ENCODE measurements around the gene SEPTIN3.

The SEPTIN3 gene

DNA sequence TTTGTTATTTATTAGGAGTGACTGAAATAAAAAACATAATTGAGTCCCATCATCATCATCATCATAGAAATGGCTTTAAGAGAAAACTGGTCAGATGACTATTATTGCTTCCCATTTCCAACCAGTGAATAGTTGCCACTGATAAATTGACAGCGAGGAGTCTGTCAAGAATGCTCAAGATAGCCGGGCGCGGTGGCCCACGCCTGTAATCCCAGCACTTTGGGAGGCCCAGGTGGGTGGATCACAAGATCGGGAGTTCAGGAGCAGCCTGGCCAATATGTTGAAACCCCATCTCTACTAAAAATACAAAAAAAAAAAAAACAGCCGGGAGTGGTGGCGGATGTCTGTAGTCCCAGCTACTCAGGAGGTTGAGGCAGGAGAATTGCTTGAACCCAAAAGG is 31.2 kb downstream of the SEPTIN3 start:
- DNase-seq (ENCODE audit: low read depth, low spot score), result no peak
- H3K4me3 ChIP-seq (ENCODE audit: low read length), result no peak overlapping the region

DNA sequence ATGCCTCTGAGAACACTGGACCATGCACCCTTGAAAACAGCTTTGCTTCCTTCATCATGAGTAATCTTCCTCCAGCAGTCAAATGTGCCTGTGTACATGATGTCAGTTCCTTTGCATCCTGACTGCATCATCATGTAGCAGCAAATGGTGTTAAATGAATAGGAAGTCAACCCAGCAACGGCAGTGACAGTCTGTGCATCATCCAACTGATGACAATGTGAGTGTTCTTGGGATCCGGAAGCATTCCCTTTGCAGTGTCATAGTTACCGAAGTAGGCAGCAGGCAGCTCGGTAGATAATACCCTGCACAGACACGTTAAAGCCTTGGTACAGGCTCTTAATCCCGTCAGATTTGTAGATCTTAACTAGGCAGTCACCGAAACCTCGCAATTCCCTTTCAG is 31.9 kb downstream of the SEPTIN3 start:
- no peak overlapping the region for H3K4me3 ChIP-seq (ENCODE audit: low read length)
- no peak for DNase-seq (ENCODE audit: low read depth, low spot score)

DNA sequence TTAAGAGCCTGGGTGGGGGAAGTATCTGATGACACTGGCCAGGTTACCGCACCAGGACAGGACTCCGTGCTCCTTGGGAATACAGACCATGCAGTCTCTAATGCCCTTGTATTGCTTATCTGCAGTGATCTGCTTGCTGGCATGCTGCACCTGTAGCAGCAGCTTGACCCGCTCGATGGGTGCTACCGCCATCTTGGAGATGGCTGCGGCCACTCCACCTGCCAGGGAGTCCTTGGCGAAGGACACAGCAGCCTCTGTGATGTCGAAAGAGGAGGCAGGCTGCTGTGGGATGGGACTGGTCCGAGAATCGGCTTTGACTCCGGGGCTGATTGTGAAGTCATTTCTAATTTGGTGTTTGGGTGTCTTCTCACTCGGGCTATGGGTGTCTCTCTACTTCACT is 32.5 kb downstream of the SEPTIN3 start:
- no peak for DNase-seq (ENCODE audit: low read depth, low spot score)
- no peak overlapping the region for H3K4me3 ChIP-seq (ENCODE audit: low read length)

DNA sequence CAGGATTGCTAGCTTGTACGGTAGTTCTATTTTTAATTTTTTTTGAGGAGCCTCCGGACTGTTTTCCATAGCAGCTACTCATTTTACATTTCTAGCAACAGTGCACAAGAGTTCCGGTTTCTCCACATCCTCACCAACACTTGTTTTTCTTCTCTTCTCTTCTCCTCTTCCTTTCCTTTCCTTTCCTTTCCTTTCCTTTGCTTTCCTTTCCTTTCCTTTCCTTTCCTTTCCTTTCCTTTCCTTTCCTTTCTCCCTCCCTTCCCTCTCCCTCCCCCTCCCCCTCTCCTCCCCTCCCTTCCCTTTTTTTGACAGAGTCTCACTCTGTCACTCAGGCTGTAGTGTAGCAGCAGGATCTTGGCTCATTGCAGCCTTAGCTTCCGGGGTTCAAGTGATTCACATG is 38.7 kb downstream of the SEPTIN3 start:
- no peak overlapping the region for H3K4me3 ChIP-seq (ENCODE audit: low read length)
- no peak for DNase-seq (ENCODE audit: low read depth, low spot score)

DNA sequence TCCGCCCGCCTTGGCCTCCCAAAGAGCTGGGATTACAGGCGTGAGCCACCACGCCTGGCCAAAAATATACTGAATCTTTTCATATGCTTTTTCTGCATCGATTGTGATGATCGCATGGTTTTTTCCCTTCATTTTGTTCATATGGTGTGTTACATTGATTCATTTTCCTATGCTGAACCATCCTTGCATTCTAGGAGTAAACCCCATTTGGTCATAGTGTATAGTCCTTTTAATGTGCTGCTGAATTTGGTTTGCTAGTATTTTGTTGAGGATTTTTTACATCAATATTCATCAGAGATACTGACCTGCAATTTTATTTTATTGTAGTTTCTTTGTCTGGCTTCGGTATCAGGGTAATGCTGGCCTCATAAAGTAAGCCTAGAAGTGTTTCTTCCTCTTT is 41.5 kb downstream of the SEPTIN3 start:
- no peak for DNase-seq (ENCODE audit: low read depth, low spot score)
- no peak overlapping the region for H3K4me3 ChIP-seq (ENCODE audit: low read length)

DNA sequence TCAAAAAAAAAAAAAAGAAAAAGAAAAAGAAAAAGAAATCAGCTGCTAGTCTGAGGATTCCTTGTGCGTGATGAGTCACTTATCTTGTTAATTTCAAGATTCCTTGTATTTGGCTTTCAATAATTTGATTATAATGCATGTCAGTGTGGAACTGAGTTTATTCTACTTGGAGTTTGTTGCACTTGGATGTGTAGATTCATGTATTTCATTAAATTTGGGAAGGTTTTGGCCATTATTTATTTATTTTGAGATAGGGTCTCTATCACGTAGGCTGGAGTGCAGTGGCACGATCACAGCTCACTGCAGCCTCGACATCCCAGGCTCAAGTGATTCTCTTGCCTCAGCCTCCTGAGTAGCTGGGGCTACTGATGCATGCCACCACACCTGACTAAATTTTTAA is 44.1 kb downstream of the SEPTIN3 start:
- H3K4me3 ChIP-seq (ENCODE audit: low read length), result no peak overlapping the region
- DNase-seq (ENCODE audit: low read depth, low spot score), result no peak

DNA sequence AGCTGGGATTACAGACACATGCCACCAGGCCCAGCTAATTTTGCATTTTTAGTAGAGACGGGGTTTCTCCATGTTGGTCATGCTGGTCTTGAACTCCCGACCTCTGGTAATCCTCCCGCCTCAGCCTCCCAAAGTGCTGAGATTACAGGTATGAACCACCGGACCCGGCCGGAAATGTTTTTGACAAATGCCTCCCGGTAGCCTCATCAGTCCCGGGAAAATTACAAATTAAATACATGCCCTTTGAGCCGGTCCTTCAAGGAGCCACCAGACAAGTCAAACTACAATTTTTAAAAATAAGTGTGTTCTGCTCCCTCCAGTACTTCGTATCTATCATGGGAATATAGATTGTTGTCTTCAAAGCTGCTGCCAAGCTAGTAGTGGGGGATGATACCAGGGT is 46.9 kb downstream of the SEPTIN3 start:
- H3K4me3 ChIP-seq (ENCODE audit: low read length), result no peak overlapping the region
- DNase-seq (ENCODE audit: low read depth, low spot score), result no peak

DNA sequence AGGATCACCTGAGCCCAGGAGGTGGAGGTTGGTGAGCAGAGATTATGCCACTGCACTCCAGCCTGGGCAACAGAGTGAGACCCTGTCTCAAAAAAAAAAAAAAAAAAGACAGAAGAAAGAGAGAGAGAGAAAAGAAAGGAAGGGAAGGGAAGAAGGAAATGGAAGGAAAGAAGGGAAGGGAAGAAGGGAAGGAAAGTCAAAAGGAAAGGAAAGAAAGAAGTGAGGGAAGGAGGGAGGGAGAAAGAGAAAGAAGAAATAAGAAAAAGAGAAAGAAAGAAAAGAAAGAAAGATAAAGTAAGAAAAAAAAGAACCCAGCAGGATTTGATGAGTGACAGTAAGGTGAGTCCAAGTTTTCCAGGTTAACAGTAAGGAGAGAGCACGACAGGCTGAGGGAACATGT is 49.0 kb downstream of the SEPTIN3 start:
- DNase-seq (ENCODE audit: low read depth, low spot score), result no peak
- no peak overlapping the region for H3K4me3 ChIP-seq (ENCODE audit: low read length)

All from Jurkat, Clone E6-1 (cell line).